ENCODE results near the gene LYPD3. TPM values are rescaled to one million over a fixed set of nuclear protein-coding genes. Genes with fewer than 3 reads are reported as not detected.

Gene LYPD3
- total RNA-seq, 1 experiment from 2014 or later = 0.46 TPM

DNA sequence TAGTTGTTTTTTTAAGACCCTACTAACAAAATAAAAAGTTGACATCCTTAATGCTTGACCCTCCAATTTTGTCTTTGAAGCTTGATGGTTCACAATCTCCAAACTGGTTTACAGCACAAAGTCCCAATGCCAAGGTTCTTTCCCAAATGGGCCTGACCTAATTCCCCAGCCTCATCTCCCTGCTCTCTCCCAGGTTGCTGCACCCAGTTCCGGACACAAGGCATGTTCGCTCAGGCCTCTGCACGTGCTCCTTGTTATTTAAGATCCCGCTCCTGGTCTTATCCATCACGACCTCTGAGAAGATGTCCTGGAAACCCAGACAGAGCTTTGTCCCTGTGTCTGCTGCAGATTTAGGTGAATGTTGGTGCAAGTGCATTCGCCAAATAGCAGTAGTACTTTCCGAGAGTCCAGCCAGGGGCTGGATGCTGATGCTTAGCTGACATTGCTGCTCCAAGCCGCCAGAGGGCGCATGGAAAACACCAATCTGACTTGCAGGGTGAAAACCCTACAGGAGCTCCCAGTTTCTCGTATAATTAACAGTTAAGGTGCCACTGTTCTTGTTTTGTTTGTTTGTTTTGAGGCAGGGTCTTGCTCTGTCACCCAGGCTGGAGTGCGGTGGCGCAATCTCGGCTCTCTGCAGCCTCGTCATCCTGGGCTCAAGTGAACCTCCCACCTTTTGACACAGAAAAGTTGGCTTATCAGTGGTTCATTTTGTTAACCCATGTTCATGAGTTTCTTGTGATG lies 18.5 kb downstream of the LYPD3 start:
- no peak for DNase-seq (ENCODE audit: low read depth, low spot score)
- H3K4me1 ChIP-seq (ENCODE audit: control insufficient read depth, insufficient read depth, low read length) = no peaks in the 10 kb centered on the region
- H3K27ac ChIP-seq (ENCODE audit: low read length) = no peak overlapping the region
- ChIA-PET CTCF (interaction anchor here (0.5 to 2.3 kb wide), 12 partner anchors 10 to 221 kb away, joined by 3 to 24 read pairs (median 4); partner anchors contain the start of gene ZNF575), POLR2A (interaction anchor here (0.8 kb wide), 1 partner anchor 72 kb away, joined by 3 read pairs; no protein-coding TSS in a partner anchor)
- no peaks in the 10 kb centered on the region for H3K27me3 ChIP-seq (ENCODE audit: control insufficient read depth, insufficient read depth, low read length)
- no peaks in the 10 kb centered on the region for H3K9me3 ChIP-seq (ENCODE audit: control insufficient read depth, insufficient read depth, low read depth, low read length)
- TF ChIP-seq, protein P1, sequence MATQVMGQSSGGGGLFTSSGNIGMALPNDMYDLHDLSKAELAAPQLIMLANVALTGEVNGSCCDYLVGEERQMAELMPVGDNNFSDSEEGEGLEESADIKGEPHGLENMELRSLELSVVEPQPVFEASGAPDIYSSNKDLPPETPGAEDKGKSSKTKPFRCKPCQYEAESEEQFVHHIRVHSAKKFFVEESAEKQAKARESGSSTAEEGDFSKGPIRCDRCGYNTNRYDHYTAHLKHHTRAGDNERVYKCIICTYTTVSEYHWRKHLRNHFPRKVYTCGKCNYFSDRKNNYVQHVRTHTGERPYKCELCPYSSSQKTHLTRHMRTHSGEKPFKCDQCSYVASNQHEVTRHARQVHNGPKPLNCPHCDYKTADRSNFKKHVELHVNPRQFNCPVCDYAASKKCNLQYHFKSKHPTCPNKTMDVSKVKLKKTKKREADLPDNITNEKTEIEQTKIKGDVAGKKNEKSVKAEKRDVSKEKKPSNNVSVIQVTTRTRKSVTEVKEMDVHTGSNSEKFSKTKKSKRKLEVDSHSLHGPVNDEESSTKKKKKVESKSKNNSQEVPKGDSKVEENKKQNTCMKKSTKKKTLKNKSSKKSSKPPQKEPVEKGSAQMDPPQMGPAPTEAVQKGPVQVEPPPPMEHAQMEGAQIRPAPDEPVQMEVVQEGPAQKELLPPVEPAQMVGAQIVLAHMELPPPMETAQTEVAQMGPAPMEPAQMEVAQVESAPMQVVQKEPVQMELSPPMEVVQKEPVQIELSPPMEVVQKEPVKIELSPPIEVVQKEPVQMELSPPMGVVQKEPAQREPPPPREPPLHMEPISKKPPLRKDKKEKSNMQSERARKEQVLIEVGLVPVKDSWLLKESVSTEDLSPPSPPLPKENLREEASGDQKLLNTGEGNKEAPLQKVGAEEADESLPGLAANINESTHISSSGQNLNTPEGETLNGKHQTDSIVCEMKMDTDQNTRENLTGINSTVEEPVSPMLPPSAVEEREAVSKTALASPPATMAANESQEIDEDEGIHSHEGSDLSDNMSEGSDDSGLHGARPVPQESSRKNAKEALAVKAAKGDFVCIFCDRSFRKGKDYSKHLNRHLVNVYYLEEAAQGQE (IDR thresholded peaks at IDR 0.05; ENCODE audit: insufficient read depth in 1 of 2, low read depth in 2 of 2, low read length in 1 of 2) = no peak
- no peak for TF ChIP-seq TCF7L2 (IDR thresholded peaks at IDR 0.05; ENCODE audit: low read depth, low read length)
- peak; percentile 86 for TF ChIP-seq CTCF (IDR thresholded peaks at IDR 0.05)
- in situ Hi-C loops (cut with HindIII; ENCODE audit: low pct_unique_long_range_greater_than_20kb, low sequenced_read_pairs) = no loop called here
- ATAC-seq = peak; percentile 92
- no peak overlapping the region for H3K4me3 ChIP-seq (ENCODE audit: low read depth in 2 of 2, low read length in 2 of 2)
- BruUV-seq (replicated peaks) = no TSS peak
- no peaks in the 10 kb centered on the region for H3K36me3 ChIP-seq (ENCODE audit: control insufficient read depth, insufficient read depth, low read length)
- intact Hi-C loops (cut with micrococcal nuclease; ENCODE audit: unreplicated experiment) = loop anchor here (1.0 kb wide), 1 partner anchor 72 kb away; no protein-coding TSS in a partner anchor

DNA sequence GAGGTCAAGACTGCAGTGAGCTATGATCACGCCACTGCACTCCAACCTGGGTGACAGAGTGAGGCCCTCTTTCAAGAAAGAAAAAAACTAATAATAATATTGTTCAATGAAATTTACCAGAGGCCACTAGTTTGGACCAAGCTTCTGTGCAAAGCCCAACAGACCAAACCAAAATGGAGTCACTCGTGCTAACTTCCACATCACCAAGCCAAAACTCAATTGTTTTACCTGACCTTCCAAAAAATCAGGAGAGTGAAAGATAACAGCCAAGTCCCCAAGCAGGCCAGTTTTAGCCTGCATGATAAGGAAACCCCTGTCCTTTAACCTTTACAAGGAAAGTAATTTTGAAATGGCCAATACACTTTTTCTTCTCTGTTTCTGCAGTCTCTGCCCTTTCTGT lies 20.0 kb downstream of the LYPD3 start:
- POLR2A ChIA-PET = interaction anchor here (0.6 kb wide), 1 partner anchor 80 kb away, joined by 3 read pairs; no protein-coding TSS in a partner anchor
- Histone ChIP-seq H3K36me3 (ENCODE audit: control insufficient read depth, insufficient read depth, low read length) (no peaks in the 10 kb centered on the region), H3K27ac (ENCODE audit: low read length) (no peak overlapping the region), H3K9me3 (ENCODE audit: control insufficient read depth, insufficient read depth, low read depth, low read length) (no peaks in the 10 kb centered on the region), H3K4me3 (ENCODE audit: low read depth in 2 of 2, low read length in 2 of 2) (no peak overlapping the region), H3K4me1 (ENCODE audit: control insufficient read depth, insufficient read depth, low read length) (no peaks in the 10 kb centered on the region), H3K27me3 (ENCODE audit: control insufficient read depth, insufficient read depth, low read length) (no peaks in the 10 kb centered on the region)
- ATAC-seq (no peak), DNase-seq (ENCODE audit: low read depth, low spot score) (no peak)
- in situ Hi-C loops (cut with HindIII; ENCODE audit: low pct_unique_long_range_greater_than_20kb, low sequenced_read_pairs) = no loop called here
- intact Hi-C loops (cut with micrococcal nuclease; ENCODE audit: unreplicated experiment) = no loop called here
- CTCF ChIA-PET = interaction anchor here (2.3 kb wide), 1 partner anchor 74 kb away, joined by 24 read pairs; no protein-coding TSS in a partner anchor
- BruUV-seq (replicated peaks) = no TSS peak
- TF ChIP-seq, protein P1 (IDR thresholded peaks at IDR 0.05; ENCODE audit: insufficient read depth in 1 of 2, low read depth in 2 of 2, low read length in 1 of 2) = no peak
- TF ChIP-seq TCF7L2 (IDR thresholded peaks at IDR 0.05; ENCODE audit: low read depth, low read length) (no peak), POLR2AphosphoS5 (IDR thresholded peaks at IDR 0.05; ENCODE audit: low read depth, low read length) (no peak), CTCF (IDR thresholded peaks at IDR 0.05) (no peak), SIN3A (IDR thresholded peaks at IDR 0.05; ENCODE audit: borderline replicate concordance, insufficient read depth, low read depth, low read length) (no peak)

Data from Panc1 (cell line).